DMS153 treated with DMSO at 0.1 percent for 48 hours (cell line): ENCODE results near the gene SEMA5B.

Source experiments
- DNase-seq: peaks from one replicate; lab custom pipeline; 2025; ENCODE audit not compliant: unreplicated experiment; lab: John Stamatoyannopoulos, UW

Gene SEMA5B

DNA sequence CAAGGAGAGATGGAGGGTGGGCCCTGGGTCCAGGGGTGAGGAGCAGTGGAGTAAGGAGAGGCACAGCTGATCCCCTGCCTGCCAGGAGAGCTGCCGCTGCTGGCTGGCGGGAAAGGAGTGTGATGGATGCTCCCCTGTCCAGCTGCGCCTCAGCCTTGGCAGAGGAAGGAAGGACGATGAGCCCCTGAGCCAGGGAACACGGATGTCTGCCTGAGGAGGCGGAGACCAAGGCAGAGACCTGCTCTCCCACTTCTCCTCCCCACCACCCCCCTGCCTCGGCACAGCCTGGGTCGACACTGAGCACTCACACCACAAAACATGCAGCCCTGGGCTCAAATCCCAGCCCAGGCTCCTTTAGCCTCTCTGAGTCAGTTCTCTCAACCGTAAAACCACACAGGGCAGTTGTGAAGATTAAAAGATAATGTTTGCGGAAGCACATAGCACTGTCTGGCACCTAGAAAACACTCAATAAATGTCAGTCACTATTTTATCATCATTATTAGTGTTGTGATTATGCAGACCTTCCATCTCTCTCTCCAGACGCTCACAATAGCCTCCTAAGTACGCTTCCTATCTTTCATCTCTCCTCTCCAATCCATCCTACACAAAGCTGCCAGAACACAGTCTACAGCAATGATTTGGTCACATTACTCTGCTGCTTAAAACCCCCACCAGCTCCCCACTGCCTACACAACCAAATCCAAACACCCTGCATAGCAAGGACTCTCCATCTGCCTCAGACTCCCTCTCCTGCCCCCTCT is 52.2 kb downstream of the SEMA5B start:
- DNase-seq, result peak; percentile 27

DNA sequence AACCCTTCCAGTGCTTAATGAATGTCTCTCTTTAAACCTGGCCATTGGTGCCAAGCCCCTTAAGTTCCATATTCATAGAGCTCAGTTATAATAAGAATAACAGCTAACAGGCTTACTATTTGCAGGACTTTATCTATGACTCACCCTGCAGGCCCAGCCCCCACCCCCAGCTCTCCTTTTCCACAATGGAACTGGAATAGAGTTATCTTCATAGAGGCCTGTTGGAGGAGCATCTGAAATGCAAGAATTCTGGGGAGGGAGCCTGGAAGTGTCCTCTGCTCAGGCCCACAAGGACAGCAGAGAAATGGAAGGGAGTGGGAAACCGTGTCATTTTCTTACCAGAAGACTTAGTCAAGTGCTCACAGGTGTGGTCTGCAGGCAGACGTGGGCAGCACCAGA is 52.8 kb downstream of the SEMA5B start:
- DNase-seq, result no peak

GRCh38 chr3:122973893-122974615 is 53.5 kb downstream of the SEMA5B start:
- no peak for DNase-seq

DNA sequence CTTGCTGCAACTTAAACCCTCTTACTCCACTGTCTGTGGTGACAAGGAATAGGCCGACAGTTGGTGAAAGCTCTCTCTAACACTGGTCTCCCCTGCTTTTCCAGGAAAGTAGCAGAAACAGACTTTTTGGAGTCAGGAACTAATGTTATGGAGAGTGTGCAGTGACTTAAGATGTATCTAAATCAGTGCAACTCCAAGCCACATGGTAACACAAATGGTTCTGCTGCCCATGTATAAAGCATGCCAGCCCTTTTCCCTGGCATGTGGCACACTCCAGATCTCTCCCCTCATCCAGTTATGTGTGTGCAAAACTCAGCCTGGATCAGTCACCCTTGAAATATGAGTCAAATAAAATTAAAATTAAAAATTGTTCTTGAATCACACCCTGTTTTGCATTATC is 55.4 kb downstream of the SEMA5B start:
- no peak for DNase-seq

GRCh38 chr3:122969585-122970469 is 57.7 kb downstream of the SEMA5B start:
- DNase-seq, result no peak

DNA sequence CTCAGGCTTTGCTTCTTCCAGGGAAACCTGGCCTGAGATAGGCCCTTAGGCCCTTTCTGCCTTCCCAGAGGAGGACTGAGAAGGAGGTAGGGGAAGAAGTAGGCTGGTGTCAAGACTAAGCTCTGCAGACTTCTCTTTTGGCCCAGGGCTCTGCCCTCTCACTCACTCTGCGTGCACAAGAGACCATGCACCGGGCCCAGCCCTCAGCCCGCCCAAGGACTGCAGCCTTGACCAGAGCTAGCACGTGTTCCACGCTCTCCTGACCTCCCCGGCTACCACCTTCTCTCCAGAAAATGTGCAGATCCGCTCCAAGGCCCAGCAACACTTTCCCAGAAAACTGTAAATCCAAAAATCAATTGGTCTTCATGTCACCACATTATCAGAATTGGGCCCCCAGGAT is 59.8 kb downstream of the SEMA5B start:
- no peak for DNase-seq

DNA sequence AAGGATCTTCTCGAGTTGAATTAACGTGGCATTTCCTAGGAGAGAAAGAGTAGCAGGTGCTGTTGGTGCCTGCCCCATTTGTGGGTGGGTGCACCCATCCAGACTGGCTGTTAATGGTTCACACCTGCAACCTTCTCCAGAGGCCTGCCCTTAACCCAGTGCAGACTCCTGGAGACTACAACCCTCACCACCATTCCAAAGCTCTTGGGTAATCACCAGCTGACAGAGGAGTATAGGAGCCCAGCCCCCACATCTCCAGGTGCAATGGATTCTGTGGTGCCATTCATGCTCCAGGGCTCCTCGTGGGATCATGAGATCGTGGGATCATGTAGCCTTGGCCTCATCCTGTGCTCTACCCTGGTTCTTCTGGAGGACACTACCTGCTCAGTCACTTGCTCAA is 60.2 kb downstream of the SEMA5B start:
- no peak for DNase-seq

DNA sequence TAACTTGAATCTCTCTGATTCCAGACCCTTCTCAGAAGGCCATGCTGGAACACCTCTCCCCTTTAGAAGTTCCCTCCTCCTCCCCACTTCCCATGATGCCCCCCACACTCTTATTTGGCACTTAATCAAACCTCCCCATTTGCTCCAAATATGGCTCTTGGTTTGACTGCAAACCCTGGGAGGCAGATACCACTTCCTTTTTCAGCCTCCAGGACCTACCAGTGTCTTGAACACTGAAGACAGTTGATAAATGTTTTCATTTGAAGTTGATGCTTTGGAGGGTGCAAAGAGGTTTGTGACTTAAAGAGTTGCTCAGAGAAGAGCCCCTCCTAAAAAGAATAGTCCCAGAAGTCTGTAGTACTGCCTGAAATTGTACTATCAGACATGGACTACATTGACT is 61.5 kb downstream of the SEMA5B start:
- no peak for DNase-seq

GRCh38 chr3:122964811-122965210 is 62.8 kb downstream of the SEMA5B start:
- DNase-seq, result no peak

DNA sequence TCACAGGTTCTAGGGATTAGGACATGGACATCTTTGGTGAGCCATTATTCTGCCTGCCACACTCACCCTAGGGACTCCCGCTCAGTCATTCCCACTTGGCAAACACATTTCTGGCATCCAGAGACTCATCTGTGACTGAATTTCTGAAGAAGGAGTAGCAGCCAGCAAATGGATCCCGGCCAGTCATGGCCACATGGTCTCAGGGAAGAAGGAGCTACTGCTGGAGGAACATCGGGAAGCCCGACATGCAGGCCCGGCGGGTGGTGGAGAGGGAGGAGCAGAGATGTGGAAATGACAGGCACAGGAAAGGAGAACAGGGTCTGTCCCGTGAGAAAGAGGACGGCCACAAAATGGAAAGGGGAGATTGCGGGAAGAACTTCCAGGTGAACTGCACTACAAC is 65.4 kb downstream of the SEMA5B start:
- no peak for DNase-seq

DNA sequence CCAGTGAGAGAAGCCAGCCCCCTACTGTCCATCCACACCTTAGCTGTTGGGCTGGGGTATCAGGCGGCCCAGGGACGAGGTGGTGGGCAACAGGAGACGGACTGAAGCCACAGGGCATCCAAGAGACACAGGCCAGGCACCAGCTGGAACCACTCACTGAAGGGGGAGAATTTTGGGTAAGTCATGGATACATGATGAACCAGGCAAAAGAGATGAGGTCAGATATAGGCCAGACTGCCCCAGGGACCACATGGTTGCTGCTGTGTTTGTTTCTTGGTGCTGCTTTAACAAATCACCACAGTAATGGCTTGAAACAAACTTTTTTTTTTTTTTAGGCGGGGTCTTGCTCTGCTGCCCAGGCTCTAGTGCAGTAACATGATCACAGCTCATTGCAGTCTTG is 66.4 kb downstream of the SEMA5B start:
- DNase-seq, result no peak

DNA sequence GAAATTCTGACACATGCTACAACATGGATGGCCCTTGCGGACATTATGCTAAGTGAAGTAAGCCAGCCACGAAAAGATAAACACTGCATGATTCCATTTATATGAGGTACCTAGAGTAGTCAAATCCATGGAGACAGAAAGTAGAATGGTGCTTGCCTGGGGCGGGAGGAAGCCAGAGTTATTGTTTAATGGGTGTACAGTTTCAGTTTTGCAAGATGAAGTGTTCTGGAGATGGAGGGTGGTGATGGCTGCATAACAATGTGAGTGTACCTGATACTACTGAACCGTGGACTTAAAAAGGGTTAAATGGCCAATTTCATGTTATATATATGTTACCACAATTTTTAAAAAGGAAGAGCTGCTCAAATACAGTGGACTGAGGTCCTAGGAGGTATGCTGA is 66.9 kb downstream of the SEMA5B start:
- DNase-seq, result no peak

GRCh38 chr3:122959339-122959738 is 68.2 kb downstream of the SEMA5B start:
- DNase-seq, result no peak

DNA sequence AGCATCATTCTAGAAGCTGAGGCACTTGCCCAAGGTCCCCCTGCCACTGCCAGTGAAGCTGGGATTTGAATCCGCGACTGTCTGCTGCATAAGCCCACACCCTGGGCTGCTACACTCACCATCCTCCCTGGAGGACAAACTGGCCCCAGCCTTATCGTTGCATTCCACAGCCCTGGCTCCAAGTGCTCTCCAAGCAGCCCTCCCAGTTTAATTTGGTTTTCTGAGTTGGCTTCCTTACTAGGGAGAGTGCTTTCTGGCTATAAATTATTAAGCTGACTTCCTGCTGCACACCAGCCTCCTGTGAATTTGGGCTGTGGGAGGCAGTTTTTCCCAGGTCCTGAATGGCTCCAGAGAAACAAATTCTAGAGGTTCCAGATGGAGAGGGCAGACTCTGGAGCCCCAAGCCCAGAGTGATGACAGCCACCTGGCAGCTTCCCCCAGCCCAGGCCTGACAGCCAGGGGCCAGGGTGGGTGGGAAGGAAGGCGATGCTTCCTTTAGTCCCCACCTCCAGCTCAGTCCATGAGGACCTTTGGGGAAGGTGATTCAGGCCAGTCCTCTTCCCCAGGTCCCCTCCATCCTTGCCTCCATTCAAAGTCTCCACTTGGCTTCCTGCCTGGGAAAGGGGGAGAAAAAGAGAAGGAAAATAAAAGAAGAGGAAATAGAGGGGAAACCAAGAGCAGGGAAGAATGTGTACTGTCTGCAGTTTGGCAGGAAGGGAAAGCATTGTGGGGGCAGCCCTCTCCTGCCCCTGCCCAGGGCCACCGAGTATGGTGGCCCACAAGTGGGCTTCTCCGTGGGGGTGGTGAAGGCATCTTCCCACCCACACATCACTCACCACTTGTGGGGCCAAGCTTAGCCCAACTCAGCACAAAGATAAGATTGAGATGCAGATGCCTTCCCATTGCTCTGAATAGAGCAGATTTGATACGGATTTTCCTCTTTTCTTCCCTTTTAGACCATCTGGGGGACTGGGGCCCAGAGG is 69.6 kb downstream of the SEMA5B start:
- no peak for DNase-seq

- no peak for DNase-seq
Measured at GRCh38 chr3:122956693-122957455, 70.7 kb downstream of the SEMA5B start.

DNA sequence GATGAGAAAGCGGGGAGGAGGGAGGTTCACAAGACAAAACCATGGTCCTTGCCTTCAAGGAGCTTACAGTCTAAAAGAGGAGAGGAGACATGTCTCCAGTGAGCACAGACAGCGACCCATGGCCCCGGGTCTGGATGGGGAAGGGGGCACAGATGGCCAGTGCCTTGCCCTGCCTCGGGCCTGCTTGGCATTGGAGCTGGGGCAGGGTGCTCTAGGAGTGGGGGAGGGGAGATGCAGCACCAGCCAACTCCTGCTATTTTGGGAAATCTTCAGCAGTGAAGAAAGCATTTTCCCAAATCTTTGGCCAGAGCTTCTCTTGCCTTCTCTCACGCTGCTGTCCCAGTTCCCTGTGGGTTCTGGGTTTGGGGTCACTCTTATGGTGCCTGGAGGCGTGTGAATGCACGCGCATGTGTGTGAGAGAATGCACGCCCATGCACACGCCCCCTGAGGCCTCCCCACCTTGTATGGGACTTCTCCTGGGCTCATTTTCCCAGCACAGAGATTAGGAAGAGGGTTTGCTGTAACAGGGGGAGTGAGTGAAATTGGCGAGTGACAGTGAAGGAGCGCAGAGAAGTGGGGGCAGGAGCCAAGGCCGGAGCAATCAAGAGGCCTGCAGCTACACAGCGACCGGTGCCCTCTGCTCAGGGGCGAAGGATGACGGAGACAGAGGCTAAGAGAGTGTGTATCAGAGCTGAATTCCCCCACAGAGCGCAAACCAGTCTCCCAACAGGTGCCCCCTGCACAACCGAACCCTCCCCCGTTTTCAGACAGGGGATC is 71.5 kb downstream of the SEMA5B start:
- no peak for DNase-seq

GRCh38 chr3:122952520-122952919 is 75.0 kb downstream of the SEMA5B start:
- no peak for DNase-seq

DNA sequence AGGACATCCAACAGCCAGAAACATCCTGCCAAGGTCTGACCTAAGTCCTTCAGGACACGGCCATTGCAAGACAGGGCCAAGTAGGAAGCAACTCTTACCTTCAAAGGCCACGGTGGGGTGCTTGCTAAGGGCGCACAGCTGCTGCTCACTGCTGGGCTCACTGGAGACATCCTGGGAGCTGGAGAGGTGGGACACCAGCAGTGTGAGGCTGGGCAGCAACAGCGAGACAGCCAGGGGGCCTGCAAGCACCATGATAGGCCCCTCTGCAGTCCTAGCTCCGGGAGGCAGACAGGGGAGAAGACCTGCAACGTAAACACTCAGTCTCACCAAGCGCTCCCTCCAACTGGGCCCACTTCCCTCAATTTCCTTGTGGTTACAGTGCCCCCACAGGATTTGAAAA is 79.2 kb downstream of the SEMA5B start:
- no peak for DNase-seq

GRCh38 chr3:122947738-122948137 is 79.8 kb downstream of the SEMA5B start:
- no peak for DNase-seq
